ENCODE data around the gene SSNA1.

SSNA1 gene

DNA sequence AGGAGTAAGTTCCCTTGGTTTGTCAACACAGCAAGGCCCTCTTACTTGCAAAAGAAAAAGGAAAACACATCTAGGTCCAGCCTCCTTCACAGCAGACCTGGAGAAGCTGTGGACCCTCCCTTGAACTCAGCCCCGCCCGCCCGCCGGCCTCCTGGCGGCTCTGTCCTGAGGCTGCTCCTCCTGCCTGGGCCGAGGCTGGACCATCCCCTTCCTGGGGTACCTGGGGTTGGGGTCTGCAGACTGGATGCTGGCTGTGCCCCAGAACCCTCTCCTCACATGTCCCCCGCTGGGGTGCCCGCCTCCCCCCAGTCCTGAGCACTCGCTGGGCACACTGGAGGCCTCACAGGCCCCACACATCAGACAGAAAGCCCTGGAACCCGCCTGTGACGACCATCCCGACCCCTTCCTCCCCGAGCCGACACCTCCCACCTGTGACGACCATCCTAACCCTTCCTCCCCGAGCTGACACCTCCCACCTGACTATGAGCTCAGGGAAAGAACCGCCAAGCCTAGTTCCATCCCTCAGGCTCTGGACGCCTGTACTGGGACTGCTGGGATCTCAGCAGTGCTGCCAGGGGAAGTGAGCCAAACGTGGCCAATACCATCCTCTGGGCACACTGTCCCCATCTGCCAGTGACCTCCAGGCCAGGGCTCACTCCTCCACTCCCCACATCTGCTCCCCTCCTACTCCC is 9.4 kb upstream of the SSNA1 start:
- no peak overlapping the region for H3K27ac ChIP-seq (ENCODE audit: extremely low read depth, low read depth, low read length)
- TF ChIP-seq GFI1B (tag by site-specific recombination; IDR thresholded peaks at IDR 0.05) (no peak), KLF1 (tag by site-specific recombination; IDR thresholded peaks at IDR 0.05) (0 out of 2 replicates have a peak, but pooled peaks have one; percentile 20), ZNF169 (tag by site-specific recombination; IDR thresholded peaks at IDR 0.05) (no peak), ZNF391 (tag by site-specific recombination; IDR thresholded peaks at IDR 0.05; ENCODE audit: borderline replicate concordance, low read depth) (no peak), ZNF530 (tag by site-specific recombination; IDR thresholded peaks at IDR 0.05; ENCODE audit: low read depth) (no peak), ZNF785 (tag by site-specific recombination; IDR thresholded peaks at IDR 0.05) (no peak), ZNF658 (tag by site-specific recombination; IDR thresholded peaks at IDR 0.05) (no peak)
- TF ChIP-seq, protein P1, sequence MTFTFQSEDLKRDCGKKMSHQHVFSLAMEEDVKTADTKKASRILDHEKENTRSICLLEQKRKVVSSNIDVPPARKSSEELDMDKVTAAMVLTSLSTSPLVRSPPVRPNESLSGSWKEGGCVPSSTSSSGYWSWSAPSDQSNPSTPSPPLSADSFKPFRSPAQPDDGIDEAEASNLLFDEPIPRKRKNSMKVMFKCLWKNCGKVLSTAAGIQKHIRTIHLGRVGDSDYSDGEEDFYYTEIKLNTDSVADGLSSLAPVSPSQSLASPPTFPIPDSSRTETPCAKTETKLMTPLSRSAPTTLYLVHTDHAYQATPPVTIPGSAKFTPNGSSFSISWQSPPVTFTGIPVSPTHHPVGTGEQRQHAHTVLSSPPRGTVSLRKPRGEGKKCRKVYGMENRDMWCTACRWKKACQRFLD (tag by site-specific recombination; IDR thresholded peaks at IDR 0.05), result no peak
- CTCF ChIA-PET, result interaction anchor here (0.6 kb wide), 1 partner anchor 390 kb away, joined by 3 read pairs; no protein-coding TSS in a partner anchor
- H3K4me1 ChIP-seq (ENCODE audit: control insufficient read depth, insufficient read depth, low read length), result no peaks in the 10 kb centered on the region
- no peak overlapping the region for H3K4me3 ChIP-seq (ENCODE audit: low read depth, low read length)
- H3K36me3 ChIP-seq (ENCODE audit: control insufficient read depth in 2 of 2, insufficient read depth in 1 of 2, low read length in 2 of 2), result peaks cover 0 to 65% of the 10 kb centered on the region in 2 experiments; a peak in 2 of 3 replicates
- POLR2A ChIA-PET, result interaction anchor here (0.7 to 2.0 kb wide), 2 partner anchors 10 to 11 kb away, joined by 3 to 6 read pairs; partner anchors contain the start of gene LRRC26
- H3K9me3 ChIP-seq (ENCODE audit: control insufficient read depth, insufficient read depth, low read depth, low read length), result no peaks in the 10 kb centered on the region

DNA sequence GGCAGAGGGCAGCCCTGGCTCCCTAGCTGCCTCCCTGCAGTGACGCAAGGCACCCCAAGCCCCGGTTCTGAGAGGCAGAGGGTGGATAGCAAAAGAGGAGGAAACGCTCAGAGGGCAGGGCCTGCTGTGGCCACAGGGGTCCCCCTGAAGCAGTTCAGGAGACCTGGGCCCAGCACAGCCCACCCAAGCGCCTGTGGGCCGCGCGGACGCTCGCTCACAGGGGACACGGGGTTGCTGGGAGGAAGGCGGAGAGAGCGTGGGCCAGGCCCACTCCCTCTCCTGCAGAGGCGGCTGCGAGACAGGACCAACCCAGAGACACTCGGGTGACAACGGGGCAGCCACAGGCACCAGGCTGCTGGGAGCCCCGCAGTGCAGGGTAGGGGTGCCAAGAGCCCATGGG is 8.7 kb upstream of the SSNA1 start:
- Histone ChIP-seq H3K4me3 (ENCODE audit: low read depth, low read length) (no peak overlapping the region), H3K36me3 (ENCODE audit: control insufficient read depth in 2 of 2, insufficient read depth in 1 of 2, low read length in 2 of 2) (peaks cover 0 to 70% of the 10 kb centered on the region in 2 experiments; a peak in 2 of 3 replicates), H3K27ac (ENCODE audit: extremely low read depth, low read depth, low read length) (no peak overlapping the region), H3K4me1 (ENCODE audit: control insufficient read depth, insufficient read depth, low read length) (no peaks in the 10 kb centered on the region), H3K9me3 (ENCODE audit: control insufficient read depth, insufficient read depth, low read depth, low read length) (no peaks in the 10 kb centered on the region)
- TF ChIP-seq ZNF23 (tag by site-specific recombination; IDR thresholded peaks at IDR 0.05; ENCODE audit: borderline replicate concordance), result no peak
- no peak for TF ChIP-seq ZNF19 (tag by site-specific recombination; IDR thresholded peaks at IDR 0.05; ENCODE audit: low read depth)
- TF ChIP-seq, protein P2, sequence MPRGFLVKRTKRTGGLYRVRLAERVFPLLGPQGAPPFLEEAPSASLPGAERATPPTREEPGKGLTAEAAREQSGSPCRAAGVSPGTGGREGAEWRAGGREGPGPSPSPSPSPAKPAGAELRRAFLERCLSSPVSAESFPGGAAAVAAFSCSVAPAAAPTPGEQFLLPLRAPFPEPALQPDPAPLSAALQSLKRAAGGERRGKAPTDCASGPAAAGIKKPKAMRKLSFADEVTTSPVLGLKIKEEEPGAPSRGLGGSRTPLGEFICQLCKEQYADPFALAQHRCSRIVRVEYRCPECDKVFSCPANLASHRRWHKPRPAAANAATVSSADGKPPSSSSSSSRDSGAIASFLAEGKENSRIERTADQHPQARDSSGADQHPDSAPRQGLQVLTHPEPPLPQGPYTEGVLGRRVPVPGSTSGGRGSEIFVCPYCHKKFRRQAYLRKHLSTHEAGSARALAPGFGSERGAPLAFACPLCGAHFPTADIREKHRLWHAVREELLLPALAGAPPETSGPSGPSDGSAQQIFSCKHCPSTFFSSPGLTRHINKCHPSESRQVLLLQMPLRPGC (tag by site-specific recombination; IDR thresholded peaks at IDR 0.05), result no peak
- TF ChIP-seq ZNF121 (tag by site-specific recombination; IDR thresholded peaks at IDR 0.05), result no peak
- TF ChIP-seq ZSCAN16 (tag by site-specific recombination; IDR thresholded peaks at IDR 0.05), result no peak
- no peak for TF ChIP-seq ZNF624 (tag by site-specific recombination; IDR thresholded peaks at IDR 0.05)
- no peak for TF ChIP-seq ZNF571 (tag by site-specific recombination; IDR thresholded peaks at IDR 0.05)
- TF ChIP-seq ZNF354C (tag by site-specific recombination; IDR thresholded peaks at IDR 0.05; ENCODE audit: borderline replicate concordance, low read depth), result no peak
- TF ChIP-seq GLIS1 (tag by site-specific recombination; IDR thresholded peaks at IDR 0.05), result no peak
- TF ChIP-seq MEIS1 (CRISPR knock-in tag; IDR thresholded peaks at IDR 0.05; ENCODE audit: borderline replicate concordance), result no peak
- TF ChIP-seq ZNF768 (tag by site-specific recombination; IDR thresholded peaks at IDR 0.05), result no peak
- TF ChIP-seq ZNF600 (tag by site-specific recombination; IDR thresholded peaks at IDR 0.05), result no peak
- no peak for TF ChIP-seq ZNF112 (tag by site-specific recombination; IDR thresholded peaks at IDR 0.05)
- no peak for TF ChIP-seq ZNF214 (tag by site-specific recombination; IDR thresholded peaks at IDR 0.05; ENCODE audit: borderline replicate concordance)
- TF ChIP-seq ZBTB20 (tag by site-specific recombination; IDR thresholded peaks at IDR 0.05), result no peak
- TF ChIP-seq, protein P3, sequence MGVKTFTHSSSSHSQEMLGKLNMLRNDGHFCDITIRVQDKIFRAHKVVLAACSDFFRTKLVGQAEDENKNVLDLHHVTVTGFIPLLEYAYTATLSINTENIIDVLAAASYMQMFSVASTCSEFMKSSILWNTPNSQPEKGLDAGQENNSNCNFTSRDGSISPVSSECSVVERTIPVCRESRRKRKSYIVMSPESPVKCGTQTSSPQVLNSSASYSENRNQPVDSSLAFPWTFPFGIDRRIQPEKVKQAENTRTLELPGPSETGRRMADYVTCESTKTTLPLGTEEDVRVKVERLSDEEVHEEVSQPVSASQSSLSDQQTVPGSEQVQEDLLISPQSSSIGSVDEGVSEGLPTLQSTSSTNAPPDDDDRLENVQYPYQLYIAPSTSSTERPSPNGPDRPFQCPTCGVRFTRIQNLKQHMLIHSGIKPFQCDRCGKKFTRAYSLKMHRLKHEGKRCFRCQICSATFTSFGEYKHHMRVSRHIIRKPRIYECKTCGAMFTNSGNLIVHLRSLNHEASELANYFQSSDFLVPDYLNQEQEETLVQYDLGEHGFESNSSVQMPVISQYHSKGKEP (tag by site-specific recombination; IDR thresholded peaks at IDR 0.05), result no peak
- TF ChIP-seq, protein P4, sequence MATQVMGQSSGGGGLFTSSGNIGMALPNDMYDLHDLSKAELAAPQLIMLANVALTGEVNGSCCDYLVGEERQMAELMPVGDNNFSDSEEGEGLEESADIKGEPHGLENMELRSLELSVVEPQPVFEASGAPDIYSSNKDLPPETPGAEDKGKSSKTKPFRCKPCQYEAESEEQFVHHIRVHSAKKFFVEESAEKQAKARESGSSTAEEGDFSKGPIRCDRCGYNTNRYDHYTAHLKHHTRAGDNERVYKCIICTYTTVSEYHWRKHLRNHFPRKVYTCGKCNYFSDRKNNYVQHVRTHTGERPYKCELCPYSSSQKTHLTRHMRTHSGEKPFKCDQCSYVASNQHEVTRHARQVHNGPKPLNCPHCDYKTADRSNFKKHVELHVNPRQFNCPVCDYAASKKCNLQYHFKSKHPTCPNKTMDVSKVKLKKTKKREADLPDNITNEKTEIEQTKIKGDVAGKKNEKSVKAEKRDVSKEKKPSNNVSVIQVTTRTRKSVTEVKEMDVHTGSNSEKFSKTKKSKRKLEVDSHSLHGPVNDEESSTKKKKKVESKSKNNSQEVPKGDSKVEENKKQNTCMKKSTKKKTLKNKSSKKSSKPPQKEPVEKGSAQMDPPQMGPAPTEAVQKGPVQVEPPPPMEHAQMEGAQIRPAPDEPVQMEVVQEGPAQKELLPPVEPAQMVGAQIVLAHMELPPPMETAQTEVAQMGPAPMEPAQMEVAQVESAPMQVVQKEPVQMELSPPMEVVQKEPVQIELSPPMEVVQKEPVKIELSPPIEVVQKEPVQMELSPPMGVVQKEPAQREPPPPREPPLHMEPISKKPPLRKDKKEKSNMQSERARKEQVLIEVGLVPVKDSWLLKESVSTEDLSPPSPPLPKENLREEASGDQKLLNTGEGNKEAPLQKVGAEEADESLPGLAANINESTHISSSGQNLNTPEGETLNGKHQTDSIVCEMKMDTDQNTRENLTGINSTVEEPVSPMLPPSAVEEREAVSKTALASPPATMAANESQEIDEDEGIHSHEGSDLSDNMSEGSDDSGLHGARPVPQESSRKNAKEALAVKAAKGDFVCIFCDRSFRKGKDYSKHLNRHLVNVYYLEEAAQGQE (tag by site-specific recombination; IDR thresholded peaks at IDR 0.05), result no peak
- TF ChIP-seq ZNF791 (tag by site-specific recombination; IDR thresholded peaks at IDR 0.05), result no peak
- CTCF ChIA-PET, result no interaction called here
- POLR2A ChIA-PET, result interaction anchor here (0.7 to 2.0 kb wide), 5 partner anchors 10 to 61 kb away, joined by 3 to 6 read pairs (median 5); partner anchors contain the start of genes LRRC26 and TUBB4B

Data from HEK293 (cell line).